Osteoblast (primary cell): ENCODE data around the gene VIPR2. TPM values are rescaled to one million over a fixed set of nuclear protein-coding genes. Genes with fewer than 3 reads are reported as not detected.

Experiments used
- DNase-seq: peaks from one replicate; pipeline ENCODE4 v3.0.0; 2011; ENCODE audit warnings: low spot score, mixed read lengths; ENCODE audit not compliant: insufficient read length; ENCODE audit errors: missing footprints
- H2AFZ ChIP-seq: 2 replicates; pipeline ENCODE4 v1.6.0; 2011; ENCODE audit warnings: mild to moderate bottlenecking, low read length
- H3K27ac ChIP-seq: 2 replicates; pipeline ENCODE4 v1.5.1; 2011; ENCODE audit warnings: mild to moderate bottlenecking, low read depth, low read length, moderate library complexity
- H3K27me3 ChIP-seq: 2 replicates; pipeline ENCODE4 v1.6.0; 2012; ENCODE audit warnings: mild to moderate bottlenecking, control low read depth, inconsistent platforms, low read length, moderate library complexity; ENCODE audit not compliant: insufficient read depth
- H3K36me3 ChIP-seq: 2 replicates; pipeline ENCODE4 v1.5.1; 2011; ENCODE audit warnings: mild to moderate bottlenecking, low read length, control low read depth, moderate library complexity; ENCODE audit not compliant: insufficient read depth
- H3K4me1 ChIP-seq: 2 replicates; pipeline ENCODE4 v1.5.1; 2011; ENCODE audit warnings: mild to moderate bottlenecking, low read length, control low read depth, moderate library complexity; ENCODE audit not compliant: insufficient read depth
- H3K4me2 ChIP-seq: 2 replicates; pipeline ENCODE4 v1.6.0; 2011; ENCODE audit warnings: mild to moderate bottlenecking, low read length; ENCODE audit not compliant: insufficient read depth
- H3K4me3 ChIP-seq: fragments of 200-600 bp; sonication (generic); 3 replicates; pipeline ENCODE4 v1.5.1; 2012; ENCODE audit warnings: mild to moderate bottlenecking, low read length, inconsistent platforms; ENCODE audit not compliant: insufficient read depth
- H3K79me2 ChIP-seq: 2 replicates; pipeline ENCODE4 v1.6.0; 2012; ENCODE audit warnings: mild to moderate bottlenecking, low read length, control low read depth, inconsistent platforms; ENCODE audit not compliant: insufficient read depth
- H3K9me3 ChIP-seq: 2 replicates; pipeline ENCODE4 v1.5.1; 2011; ENCODE audit warnings: low read depth, low read length, control low read depth
- H4K20me1 ChIP-seq: 2 replicates; pipeline ENCODE4 v1.6.0; 2012; ENCODE audit warnings: mild to moderate bottlenecking, low read length, control low read depth; ENCODE audit not compliant: insufficient read depth
- CTCF ChIP-seq: IDR thresholded peaks from 2 replicates; pipeline ENCODE4 v1.5.1; 2011; ENCODE audit warnings: mild to moderate bottlenecking, low read depth, low read length, moderate library complexity; ENCODE audit errors: extremely low read depth
- total RNA-seq: library from RNA; depleted of rRNA; stranded (reverse); fragments of >200 nt; gene quantifications from 2 replicates; pipeline ENCODE4 v1.2.3, GENCODE V29; 2012

The VIPR2 gene
- total RNA-seq, 1 donor, result not detected

GRCh38 chr7:159078911-159079270 lies 65.8 kb downstream of the VIPR2 start:
- Histone ChIP-seq H3K9me3 (no peaks in the 10 kb centered on the region), H3K27me3 (no peaks in the 10 kb centered on the region), H3K36me3 (no peaks in the 10 kb centered on the region), H2AFZ (no peak overlapping the region), H3K79me2 (no peaks in the 10 kb centered on the region), H3K4me1 (no peaks in the 10 kb centered on the region), H3K4me3 (no peak overlapping the region), H3K27ac (no peak overlapping the region), H4K20me1 (no peaks in the 10 kb centered on the region), H3K4me2 (no peak overlapping the region)
- TF ChIP-seq CTCF, result no peak
- DNase-seq, result no peak

GRCh38 chr7:159078193-159078910 lies 66.3 kb downstream of the VIPR2 start:
- no peaks in the 10 kb centered on the region for H3K9me3 ChIP-seq
- H2AFZ ChIP-seq, result no peak overlapping the region
- no peak for TF ChIP-seq CTCF
- H4K20me1 ChIP-seq, result no peaks in the 10 kb centered on the region
- no peak overlapping the region for H3K4me2 ChIP-seq
- no peaks in the 10 kb centered on the region for H3K4me1 ChIP-seq
- H3K4me3 ChIP-seq, result no peak overlapping the region
- no peaks in the 10 kb centered on the region for H3K27me3 ChIP-seq
- no peaks in the 10 kb centered on the region for H3K79me2 ChIP-seq
- no peak for DNase-seq
- no peaks in the 10 kb centered on the region for H3K36me3 ChIP-seq
- H3K27ac ChIP-seq, result no peak overlapping the region

- no peaks in the 10 kb centered on the region for H3K79me2 ChIP-seq
These were observed 68.3 kb downstream of the VIPR2 start for GRCh38 chr7:159076333-159076732.

More at GRCh38 chr7:159076333-159076732, 68.3 kb downstream of the VIPR2 start:
- H3K4me2 ChIP-seq, result no peak overlapping the region
- no peak overlapping the region for H2AFZ ChIP-seq
- no peaks in the 10 kb centered on the region for H3K9me3 ChIP-seq
- H3K27ac ChIP-seq, result no peak overlapping the region
- H3K27me3 ChIP-seq, result no peaks in the 10 kb centered on the region
- no peaks in the 10 kb centered on the region for H3K36me3 ChIP-seq
- TF ChIP-seq CTCF, result no peak
- no peak for DNase-seq
- H4K20me1 ChIP-seq, result no peaks in the 10 kb centered on the region
- H3K4me1 ChIP-seq, result no peaks in the 10 kb centered on the region
- H3K4me3 ChIP-seq, result no peak overlapping the region
